MM.1S (cell line): ENCODE data around the gene SMC1B.

Experiments used
- DNase-seq: peaks from one replicate; pipeline ENCODE4 v3.0.0-alpha.2; 2015
- H2AFZ ChIP-seq: fragments of 300-600 bp; sonication (generic); 2 replicates; pipeline ENCODE4 v1.6.0; 2016; ENCODE audit warnings: antibody characterized with exemption, low read length
- H3F3A ChIP-seq: fragments of 300-600 bp; sonication (generic); 2 replicates; pipeline ENCODE4 v1.6.1; 2016; ENCODE audit warnings: mild to moderate bottlenecking, antibody characterized with exemption, low read length, moderate library complexity, mixed read lengths; ENCODE audit not compliant: insufficient read depth
- H3K27ac ChIP-seq: fragments of 300-600 bp; sonication (generic); 2 replicates; pipeline ENCODE4 v1.5.1; 2016; ENCODE audit warnings: mild to moderate bottlenecking, low read length
- H3K27me3 ChIP-seq: fragments of 300-600 bp; sonication (generic); replicated peaks from 2 replicates; pipeline ENCODE4 v1.6.0; 2016; ENCODE audit warnings: low read length; ENCODE audit not compliant: insufficient read depth
- H3K36me3 ChIP-seq: fragments of 300-600 bp; sonication (generic); replicated peaks from 2 replicates; pipeline ENCODE4 v1.6.1; 2016; ENCODE audit warnings: mild to moderate bottlenecking, low read length, mixed read lengths; ENCODE audit not compliant: insufficient read depth
- H3K4me1 ChIP-seq: fragments of 300-600 bp; sonication (generic); 2 replicates; pipeline ENCODE4 v1.6.1; 2016; ENCODE audit warnings: low read length, mixed read lengths
- H3K4me2 ChIP-seq: fragments of 300-600 bp; sonication (generic); 2 replicates; pipeline ENCODE4 v1.6.0; 2016; ENCODE audit warnings: low read depth, low read length
- H3K4me3 ChIP-seq: fragments of 300-600 bp; sonication (generic); 2 replicates; pipeline ENCODE4 v1.5.1; 2016; ENCODE audit warnings: low read length, mixed read lengths
- H3K79me2 ChIP-seq: fragments of 300-600 bp; sonication (generic); 2 replicates; pipeline ENCODE4 v1.6.1; 2016; ENCODE audit warnings: mixed run types, low read length, mixed read lengths
- H3K9ac ChIP-seq: fragments of 300-600 bp; sonication (generic); 2 replicates; pipeline ENCODE4 v1.6.1; 2016; ENCODE audit warnings: low read length, mixed read lengths
- H3K9me2 ChIP-seq: fragments of 300-600 bp; sonication (generic); replicated peaks from 2 replicates; pipeline ENCODE4 v1.6.1; 2016; ENCODE audit warnings: mild to moderate bottlenecking, low read length, mixed read lengths; ENCODE audit not compliant: insufficient read depth
- H3K9me3 ChIP-seq: fragments of 300-600 bp; sonication (generic); replicated peaks from 2 replicates; pipeline ENCODE4 v1.6.1; 2016; ENCODE audit warnings: mild to moderate bottlenecking, low read length, mixed read lengths; ENCODE audit not compliant: insufficient read depth
- H4K20me1 ChIP-seq: fragments of 300-600 bp; sonication (generic); 2 replicates; pipeline ENCODE4 v1.6.1; 2016; ENCODE audit warnings: mild to moderate bottlenecking, low read length, moderate library complexity, mixed read lengths; ENCODE audit not compliant: insufficient read depth
- CTCF ChIP-seq: fragments of 300-600 bp; sonication (generic); IDR thresholded peaks from 2 replicates; pipeline ENCODE4 v1.5.1; 2016; ENCODE audit warnings: antibody characterized with exemption, low read length, mixed read lengths
- EZH2 ChIP-seq: fragments of 300-600 bp; sonication (generic); optimal IDR thresholded peaks from 2 replicates; pipeline ENCODE3; 2017; ENCODE audit warnings: low read depth, mild to moderate bottlenecking, antibody characterized with exemption, low read length, mixed read lengths
- EZH2phosphoT487 ChIP-seq: fragments of 300-600 bp; sonication (generic); IDR thresholded peaks from 2 replicates; pipeline ENCODE4 v1.6.1; 2018; ENCODE audit warnings: antibody characterized with exemption, low read length

SMC1B gene

GRCh38 chr22:45332001-45332400, 81.4 kb downstream of the SMC1B start:
- Histone ChIP-seq H3K9ac (no peak overlapping the region), H4K20me1 (no peaks in the 10 kb centered on the region), H3K4me1 (no peaks in the 10 kb centered on the region), H3K4me2 (no peak overlapping the region), H3K27ac (no peak overlapping the region), H3K27me3 (no peaks in the 10 kb centered on the region), H2AFZ (no peak overlapping the region), H3K36me3 (peaks cover 3% of the 10 kb centered on the region; the same call in 1 of the 2 replicates), H3K9me2 (no peaks in the 10 kb centered on the region), H3K4me3 (no peak overlapping the region), H3F3A (no peaks in the 10 kb centered on the region), H3K9me3 (no peaks in the 10 kb centered on the region), H3K79me2 (no peaks in the 10 kb centered on the region)
- DNase-seq: no peak
- no peak for TF ChIP-seq EZH2phosphoT487
- TF ChIP-seq CTCF: no peak
- no peak for TF ChIP-seq EZH2

- DNase-seq: no peak
- H3K9ac ChIP-seq: no peak overlapping the region
- no peaks in the 10 kb centered on the region for H3K9me3 ChIP-seq
- no peak overlapping the region for H2AFZ ChIP-seq
- H4K20me1 ChIP-seq: no peaks in the 10 kb centered on the region
- no peaks in the 10 kb centered on the region for H3K9me2 ChIP-seq
- H3K4me3 ChIP-seq: no peak overlapping the region
- H3K4me1 ChIP-seq: no peaks in the 10 kb centered on the region
- no peak overlapping the region for H3K27ac ChIP-seq
- peaks cover 3% of the 10 kb centered on the region; the same call in 1 of the 2 replicates for H3K36me3 ChIP-seq
- H3K4me2 ChIP-seq: no peak overlapping the region
- no peaks in the 10 kb centered on the region for H3F3A ChIP-seq
- H3K27me3 ChIP-seq: no peaks in the 10 kb centered on the region
- H3K79me2 ChIP-seq: no peaks in the 10 kb centered on the region
- TF ChIP-seq CTCF (no peak), EZH2phosphoT487 (no peak), EZH2 (no peak)
These were observed 81.9 kb downstream of the SMC1B start for GRCh38 chr22:45331486-45331885.

GRCh38 chr22:45330548-45330947, 82.9 kb downstream of the SMC1B start:
- Histone ChIP-seq H3K4me1 (no peaks in the 10 kb centered on the region), H3K9me3 (no peaks in the 10 kb centered on the region), H3F3A (no peaks in the 10 kb centered on the region), H3K27me3 (no peaks in the 10 kb centered on the region), H3K36me3 (peaks cover 3% of the 10 kb centered on the region; the same call in 1 of the 2 replicates), H3K4me2 (no peak overlapping the region), H3K27ac (no peak overlapping the region), H3K9ac (no peak overlapping the region), H3K4me3 (no peak overlapping the region), H2AFZ (no peak overlapping the region), H4K20me1 (no peaks in the 10 kb centered on the region), H3K9me2 (no peaks in the 10 kb centered on the region), H3K79me2 (no peaks in the 10 kb centered on the region)
- TF ChIP-seq EZH2phosphoT487 (no peak), EZH2 (no peak), CTCF (no peak)
- no peak for DNase-seq
